Measurements from ENCODE around the gene ISY1.

- TF ChIP-seq CTCF (IDR thresholded peaks at IDR 0.05; ENCODE audit: low read depth, low read length, poor library complexity, severe bottlenecking) = no peak
- TF ChIP-seq EZH2phosphoT487 (IDR thresholded peaks at IDR 0.05; ENCODE audit: borderline replicate concordance, low read length) = no peak
Measured at GRCh38 chr3:129087138-129087702, 73.6 kb downstream of the ISY1 start.

Data from DOHH2 (cell line).